NCI-H526 (cell line): ENCODE data around the gene CAPZB.

ENCODE experiments used
- DNase-seq, 2 experiments: peaks; one replicate each; lab custom pipeline; 2025; lab: John Stamatoyannopoulos, UW

The CAPZB gene

GRCh38 chr1:19405761-19406487, 79.4 kb downstream of the CAPZB start:
- no peak for DNase-seq

DNA sequence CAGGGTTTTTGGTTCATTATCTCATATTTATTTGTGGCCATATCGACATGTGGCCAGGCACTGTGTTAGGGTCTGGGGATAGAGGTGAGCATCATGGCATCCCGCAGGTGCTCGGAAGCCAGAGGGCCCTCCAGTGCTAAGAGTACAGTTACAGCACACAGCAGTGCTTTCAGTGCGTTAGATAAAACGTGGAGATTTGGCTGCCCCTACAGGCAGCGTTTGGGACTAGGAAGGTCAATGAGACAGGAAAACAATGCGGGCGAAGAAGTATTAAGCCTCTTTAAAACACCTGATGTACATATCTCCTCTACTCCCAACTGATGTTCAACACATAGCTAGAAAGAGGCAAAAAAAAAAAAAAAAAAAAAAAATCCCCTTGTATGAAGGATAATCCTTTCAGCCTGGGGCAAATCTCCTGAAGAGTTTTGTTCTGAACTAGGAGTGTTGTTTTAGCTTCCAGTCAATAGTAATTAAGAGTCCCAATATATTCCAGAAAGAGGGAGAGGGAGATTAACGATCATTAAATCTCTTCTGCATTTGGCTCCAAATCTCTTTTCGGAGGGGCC, 80.1 kb downstream of the CAPZB start:
- no peak for DNase-seq

DNA sequence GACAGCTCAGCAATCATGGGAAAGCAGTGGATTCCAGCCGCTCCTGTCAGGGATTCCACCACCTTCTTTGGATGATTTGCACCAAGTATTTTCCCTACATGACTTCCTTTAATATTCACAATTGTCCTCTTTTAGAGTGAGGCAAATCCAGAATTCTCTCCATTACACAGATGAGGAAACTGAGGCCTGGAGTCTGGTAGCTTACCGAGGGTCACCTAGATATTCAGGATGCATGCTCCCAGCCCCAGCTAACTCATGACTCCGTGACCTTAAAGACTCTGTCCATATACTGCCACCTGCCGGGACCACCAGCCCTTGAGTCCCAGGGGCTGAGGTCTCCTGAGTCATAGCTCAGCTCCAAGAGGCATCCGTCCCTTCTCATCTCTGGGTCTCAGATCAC, 80.6 kb downstream of the CAPZB start:
- no peak for DNase-seq

DNA sequence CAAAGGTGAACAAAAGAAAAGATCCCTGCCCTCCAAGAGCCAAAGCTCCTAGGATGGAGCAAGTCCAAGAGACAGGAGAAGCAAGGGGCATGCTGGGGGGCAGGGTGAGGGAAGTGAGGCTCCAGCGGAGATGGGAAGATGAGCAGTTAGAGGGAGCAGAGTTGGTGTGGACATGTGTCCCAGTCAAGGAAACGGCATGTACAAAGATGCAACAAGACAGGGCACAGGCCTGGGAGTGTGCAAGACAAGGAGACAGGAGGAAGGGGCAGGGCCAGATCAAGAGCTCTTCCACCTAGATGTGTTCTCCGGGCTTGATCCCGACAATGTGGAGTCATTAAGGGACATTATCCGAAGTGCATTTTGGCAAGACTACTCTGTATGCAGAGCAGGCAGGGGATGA, 82.1 kb downstream of the CAPZB start:
- DNase-seq: no peak

DNA sequence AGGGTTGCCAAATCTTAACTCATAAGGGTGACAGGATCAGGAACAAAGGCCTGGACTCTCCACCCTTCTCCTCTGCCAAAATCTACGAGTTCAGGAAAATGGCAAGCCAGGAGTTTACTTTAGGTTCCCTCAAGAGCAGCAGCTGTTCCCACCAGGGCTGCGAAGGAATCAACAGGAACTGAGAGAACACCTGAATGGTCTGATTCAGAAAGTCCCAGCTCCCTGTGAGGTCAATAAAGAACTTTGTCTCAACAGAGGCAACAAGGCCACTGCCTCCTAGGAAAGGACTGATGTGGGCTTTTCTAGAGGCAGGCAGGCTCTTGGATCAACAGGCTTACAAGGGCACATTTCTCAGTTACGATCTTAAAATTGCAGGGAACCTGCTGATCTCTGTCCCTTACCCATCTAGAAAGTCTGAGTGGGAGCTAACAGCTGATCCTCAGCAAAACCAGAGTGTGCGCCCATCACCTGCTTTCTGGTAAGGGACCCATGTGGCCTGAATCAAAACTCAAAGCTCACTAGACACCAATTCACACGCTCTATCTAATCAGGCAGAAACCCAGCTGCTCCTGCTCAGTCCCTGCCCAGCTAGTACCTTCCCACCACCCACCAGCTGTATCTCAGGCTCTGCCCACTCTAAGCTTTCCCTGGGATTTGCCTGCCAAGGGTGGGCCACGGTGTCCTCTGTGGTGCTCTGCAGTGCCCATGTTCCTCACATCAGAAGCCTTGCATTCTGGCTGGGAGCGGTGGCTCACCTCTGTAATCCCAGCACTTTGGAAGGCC, 83.1 kb downstream of the CAPZB start:
- no peak for DNase-seq

- no peak for DNase-seq
These were observed 83.8 kb downstream of the CAPZB start for GRCh38 chr1:19401535-19401889.

DNA sequence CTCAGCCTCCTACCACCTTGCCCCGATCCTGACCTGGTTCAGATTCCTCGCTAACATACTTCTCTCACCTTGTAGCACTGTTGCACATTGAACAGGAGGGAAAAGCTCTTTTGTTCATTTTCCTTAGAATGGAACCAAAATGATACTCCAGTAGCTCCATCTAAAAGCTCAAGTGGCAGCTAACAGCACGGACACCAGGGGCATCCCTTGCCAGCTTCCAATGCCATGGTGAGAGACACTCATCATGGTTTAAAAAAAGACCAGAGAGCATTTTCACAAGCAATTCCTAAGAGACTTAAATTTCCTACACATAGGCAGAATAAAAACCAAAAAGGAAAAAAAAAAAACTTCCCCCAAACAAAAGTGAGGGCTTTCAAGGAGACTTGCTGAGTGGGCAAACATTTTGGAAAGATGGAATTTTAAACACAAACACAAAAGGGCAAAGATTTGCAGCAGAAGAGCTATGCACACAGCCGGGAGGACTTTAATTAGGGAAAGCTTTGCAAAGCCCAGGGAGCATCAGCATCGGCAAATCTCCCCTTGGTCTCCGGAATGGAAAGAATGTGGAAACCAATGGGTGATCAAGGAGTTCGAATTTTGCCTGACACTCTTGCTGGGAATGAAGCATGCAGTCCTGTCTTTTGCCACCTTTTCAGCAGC, 84.3 kb downstream of the CAPZB start:
- no peak for DNase-seq

DNA sequence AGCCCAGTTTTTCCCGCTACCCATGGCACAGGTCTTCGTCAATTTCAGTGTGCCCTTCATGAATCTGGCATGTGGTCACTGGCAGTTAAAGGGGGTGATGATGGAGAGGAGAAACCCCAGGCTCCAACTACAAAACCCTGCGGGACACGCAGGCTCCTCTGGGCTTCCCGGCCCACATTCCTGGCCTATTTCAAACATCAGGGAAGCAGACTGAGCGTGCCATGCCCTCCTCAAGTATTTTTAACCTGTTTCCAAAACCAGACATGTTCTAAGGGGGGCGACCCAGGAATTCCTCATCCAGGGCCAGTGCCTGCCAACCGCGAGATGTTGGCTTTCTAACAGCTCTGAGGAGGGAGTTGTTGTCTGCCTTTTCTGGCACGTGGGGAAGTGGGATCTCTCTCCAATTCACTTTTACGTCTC, 85.1 kb downstream of the CAPZB start:
- no peak for DNase-seq

GRCh38 chr1:19398309-19398760, 87.0 kb downstream of the CAPZB start:
- no peak for DNase-seq

DNA sequence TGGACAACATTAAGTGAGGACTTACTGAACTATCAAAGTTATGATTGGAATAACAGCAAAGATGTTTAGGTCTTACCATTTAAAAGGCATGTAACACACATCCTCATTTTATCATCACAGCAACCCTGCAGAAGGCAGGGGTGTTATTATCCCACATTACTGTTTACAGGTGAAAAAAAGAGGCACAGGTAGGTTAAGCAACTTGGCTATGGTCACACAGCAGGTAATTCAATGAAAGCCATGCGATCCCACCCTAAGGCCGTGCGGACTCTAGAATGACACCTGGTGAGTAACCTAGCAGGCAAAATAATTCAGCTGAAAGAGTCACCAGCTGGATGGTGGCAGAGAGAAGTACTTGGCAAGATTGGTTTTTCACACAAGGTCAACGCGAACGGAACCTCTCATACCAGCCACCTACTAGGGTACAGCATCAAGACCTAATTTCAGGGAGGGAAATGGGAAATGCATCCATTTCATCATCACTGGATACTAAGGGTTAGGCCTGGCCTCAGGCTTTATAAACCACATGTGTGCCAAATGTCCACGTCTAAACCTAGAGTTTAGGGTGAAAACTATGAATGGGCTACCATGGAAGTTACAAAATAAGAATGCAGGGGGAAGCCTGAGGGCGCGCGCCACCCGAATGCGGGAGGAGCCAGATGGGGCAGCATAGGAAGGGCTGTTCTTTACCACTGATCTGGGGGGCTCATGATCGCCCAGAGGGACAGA, 88.0 kb downstream of the CAPZB start:
- DNase-seq: no peak

GRCh38 chr1:19396280-19396679, 89.1 kb downstream of the CAPZB start:
- DNase-seq: no peak

GRCh38 chr1:19395678-19396192, 89.6 kb downstream of the CAPZB start:
- DNase-seq: no peak

- DNase-seq: no peak
These were observed 92.3 kb downstream of the CAPZB start for GRCh38 chr1:19393046-19393445.

DNA sequence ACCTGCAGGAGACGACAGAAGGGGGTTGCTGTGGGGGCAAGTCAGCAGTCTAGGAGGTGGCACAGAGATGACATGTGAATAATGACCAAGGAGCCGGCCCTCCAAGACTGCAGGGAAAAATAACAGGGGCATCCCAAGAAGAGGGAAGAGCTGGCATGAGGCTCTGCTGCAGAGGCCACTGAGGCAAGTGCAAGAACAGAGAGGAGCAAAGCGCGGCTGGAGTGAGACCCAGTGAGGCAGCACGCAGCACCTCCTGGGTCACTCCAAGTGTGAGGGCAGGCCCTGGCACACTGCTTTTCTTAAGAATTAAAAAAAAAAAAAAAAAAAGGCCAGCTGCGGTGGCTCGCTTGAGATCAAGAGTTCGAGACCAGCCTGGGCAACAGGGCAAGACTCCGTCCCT, 93.1 kb downstream of the CAPZB start:
- no peak for DNase-seq

DNA sequence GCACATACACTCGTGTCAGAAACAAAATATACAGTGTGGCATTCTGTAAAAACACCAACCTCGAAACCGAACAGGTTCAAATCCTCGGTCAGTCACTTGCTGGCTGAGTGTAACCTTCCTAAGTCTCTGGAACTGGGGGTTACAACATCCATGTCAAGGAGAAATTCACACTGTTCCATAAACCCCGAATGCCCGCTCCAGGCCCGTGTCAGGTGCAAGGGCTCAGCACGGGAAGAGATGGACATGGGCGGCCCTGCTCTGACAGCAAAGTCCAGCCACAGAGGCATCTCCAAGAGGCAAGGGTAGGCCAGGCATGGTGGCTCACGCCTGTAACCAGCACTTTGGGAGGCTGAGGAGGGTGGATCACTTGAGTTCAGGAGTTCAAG, 93.8 kb downstream of the CAPZB start:
- no peak for DNase-seq

DNA sequence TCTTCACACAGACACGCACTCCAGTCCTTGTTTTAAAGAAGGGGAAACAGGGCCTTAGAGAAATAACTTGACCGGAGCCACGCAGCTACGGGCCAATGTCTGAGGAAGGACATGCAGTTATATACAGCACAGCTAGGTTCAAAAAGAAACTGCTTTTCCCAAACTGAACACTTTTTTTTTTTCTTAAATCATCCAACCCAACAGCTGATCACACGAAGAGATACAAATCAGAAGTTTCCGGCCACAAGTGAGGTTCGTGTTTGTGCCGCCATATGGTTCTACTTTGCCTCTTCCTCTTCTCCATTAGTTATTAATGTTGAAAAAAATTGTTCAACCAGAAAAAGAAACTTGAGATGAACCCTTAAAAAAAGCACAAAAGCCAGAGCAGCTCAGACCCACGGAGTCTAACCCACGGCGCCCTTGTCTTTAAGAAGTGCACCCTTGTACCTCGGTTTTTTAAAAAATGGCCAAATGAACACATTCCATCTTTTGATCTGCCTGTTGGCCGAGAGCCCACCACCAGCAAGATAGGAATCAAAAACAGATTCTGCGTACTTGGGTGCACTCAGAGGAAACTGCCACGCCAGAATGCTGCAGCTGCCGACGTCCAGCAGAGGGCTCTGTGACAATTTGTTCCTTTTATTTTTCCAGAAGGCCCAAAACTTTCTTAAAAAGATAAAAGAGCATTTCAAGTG, 94.3 kb downstream of the CAPZB start:
- peak in 1 of 2 experiments; percentile 23 for DNase-seq

DNA sequence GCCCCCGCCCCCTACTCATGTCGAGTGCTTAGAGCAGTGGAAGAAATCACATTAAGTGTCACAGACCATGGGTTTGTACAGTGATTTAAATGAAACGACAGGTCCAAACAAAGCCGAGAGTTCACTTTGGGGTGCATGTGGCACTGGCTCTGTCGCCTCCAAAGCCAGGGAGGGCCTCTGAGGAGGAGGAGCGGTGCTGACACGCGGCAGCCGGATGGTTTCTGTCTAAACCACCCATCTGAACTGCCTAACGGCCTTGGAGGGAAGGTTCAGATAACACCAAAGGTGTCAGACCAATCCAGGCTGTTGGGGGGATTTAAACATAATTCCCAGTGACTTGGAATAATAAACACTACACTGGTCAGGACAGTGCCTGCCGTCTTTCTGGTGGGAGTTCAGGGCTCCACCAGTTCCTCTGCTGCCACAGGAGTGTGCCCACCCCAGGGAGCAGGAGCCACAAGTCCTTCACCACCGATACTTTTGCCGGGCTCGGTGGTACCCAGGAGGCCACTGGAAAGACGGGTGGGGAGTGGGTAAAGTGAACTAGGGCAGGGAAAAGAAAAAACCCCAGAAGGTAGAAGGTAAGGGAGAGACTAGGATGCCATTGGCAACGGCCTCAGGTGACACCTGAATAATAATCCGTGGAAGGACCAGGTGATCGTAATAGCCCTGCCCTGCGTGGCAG, 95.0 kb downstream of the CAPZB start:
- DNase-seq: no peak

- no peak for DNase-seq
These were observed 96.4 kb downstream of the CAPZB start for GRCh38 chr1:19388980-19389379.

DNA sequence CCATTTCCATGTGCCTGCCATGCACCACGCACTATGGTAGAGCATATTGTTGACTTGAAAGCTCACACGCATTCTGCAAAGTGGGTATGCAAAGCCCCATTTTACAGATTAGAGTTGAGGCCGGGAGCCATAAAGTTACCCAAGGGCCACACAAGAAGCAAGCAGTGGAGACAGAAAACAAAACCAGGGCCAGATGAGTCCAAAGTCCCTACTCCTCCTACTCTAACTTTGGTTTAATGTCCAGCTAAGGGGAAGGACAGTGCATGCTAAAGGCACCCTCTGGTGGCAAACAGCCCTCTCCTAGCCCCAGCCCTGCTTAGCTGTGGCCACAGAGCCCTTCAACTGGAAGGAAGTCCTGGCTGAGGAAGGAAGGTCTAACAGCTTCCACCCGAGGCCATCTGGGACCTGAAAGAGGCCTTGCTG, 98.3 kb downstream of the CAPZB start:
- DNase-seq: no peak

DNA sequence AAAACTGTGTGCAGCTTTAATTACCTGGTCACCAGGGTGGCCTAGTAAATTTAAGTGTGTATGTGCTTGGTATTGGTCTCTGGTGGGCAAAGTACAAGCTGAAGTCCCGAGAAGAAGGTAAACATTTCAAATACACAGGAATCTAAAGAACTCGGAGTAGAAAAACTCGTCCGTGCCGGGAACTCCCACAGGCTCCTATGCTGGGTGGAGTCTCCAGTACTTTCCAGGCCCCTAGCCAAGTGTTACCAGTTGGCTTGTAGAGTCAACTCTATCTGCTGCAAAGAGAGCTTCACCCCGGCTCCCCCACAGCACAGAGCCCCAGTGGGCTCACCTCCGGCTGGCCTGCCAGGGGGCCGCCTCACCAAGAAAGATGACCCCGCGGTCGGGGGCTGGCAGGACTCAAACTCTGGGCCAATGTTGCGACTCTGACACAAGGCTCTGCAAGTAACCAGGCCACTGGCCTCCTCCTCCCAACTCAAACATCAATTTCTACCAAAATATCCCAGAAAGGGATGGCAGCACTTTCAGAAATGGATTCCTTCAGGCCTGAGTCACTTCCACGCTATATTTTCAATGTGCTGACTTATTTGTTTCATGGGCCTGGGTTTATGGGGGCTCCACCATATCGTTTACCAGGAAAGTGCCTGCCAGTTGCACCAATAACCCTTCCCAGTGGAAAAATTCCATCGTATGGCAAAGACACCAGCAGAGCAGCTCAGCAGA, 99.3 kb downstream of the CAPZB start:
- DNase-seq: no peak
